Measurements from ENCODE around the gene UNC13B.
"Not testable (repeated sequence)": the region's sequence is repeated elsewhere in the genome, so short reads cannot be mapped to it uniquely, and the experiment has no call there.

The UNC13B gene

GRCh38 chr9:35161713-35162604 is at the start of gene UNC13B:
Gene UNC13B, plus strand, starts transcription at chr9:35162009. Its CDS starts 275 bp downstream, at chr9:35162284.
- DNase-seq = peak; percentile 81

DNA sequence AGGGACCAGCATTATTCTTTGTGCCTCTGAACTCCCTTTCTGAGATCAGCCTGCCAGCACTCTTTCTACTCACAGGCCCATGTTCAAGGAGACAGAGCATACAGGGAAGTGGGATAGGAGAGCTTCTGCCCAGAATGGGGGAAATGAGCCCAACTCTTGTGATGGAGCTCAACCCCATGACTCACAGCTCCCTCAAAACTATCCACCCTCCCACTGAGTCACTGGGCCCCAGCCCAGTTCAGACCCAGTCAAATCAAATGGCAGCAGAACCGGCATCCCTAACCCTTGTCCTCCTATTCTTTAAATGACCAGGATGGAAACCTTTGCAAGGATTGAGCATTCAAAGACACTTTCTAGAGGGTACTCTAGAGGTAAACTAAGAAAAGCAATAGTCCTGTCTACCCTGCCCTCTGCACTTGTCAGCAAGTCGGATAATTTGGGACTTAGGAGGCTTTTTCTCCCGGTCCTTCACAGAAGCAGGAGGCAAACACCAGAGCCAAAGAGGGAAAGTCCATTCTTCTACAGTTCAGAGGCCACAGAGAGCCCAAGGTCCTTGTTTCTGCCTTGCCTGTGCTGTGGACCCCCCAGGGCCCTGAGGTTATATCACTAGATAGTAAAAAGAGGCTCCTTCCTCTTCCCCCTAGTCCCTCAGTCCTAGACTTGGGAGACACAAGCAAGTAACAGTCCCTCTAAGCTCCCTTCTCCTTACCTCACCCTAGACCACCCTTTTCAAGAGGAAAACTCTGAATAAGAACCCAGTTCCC is 49.4 kb upstream of the UNC13B start:
- DNase-seq = no peak

DNA sequence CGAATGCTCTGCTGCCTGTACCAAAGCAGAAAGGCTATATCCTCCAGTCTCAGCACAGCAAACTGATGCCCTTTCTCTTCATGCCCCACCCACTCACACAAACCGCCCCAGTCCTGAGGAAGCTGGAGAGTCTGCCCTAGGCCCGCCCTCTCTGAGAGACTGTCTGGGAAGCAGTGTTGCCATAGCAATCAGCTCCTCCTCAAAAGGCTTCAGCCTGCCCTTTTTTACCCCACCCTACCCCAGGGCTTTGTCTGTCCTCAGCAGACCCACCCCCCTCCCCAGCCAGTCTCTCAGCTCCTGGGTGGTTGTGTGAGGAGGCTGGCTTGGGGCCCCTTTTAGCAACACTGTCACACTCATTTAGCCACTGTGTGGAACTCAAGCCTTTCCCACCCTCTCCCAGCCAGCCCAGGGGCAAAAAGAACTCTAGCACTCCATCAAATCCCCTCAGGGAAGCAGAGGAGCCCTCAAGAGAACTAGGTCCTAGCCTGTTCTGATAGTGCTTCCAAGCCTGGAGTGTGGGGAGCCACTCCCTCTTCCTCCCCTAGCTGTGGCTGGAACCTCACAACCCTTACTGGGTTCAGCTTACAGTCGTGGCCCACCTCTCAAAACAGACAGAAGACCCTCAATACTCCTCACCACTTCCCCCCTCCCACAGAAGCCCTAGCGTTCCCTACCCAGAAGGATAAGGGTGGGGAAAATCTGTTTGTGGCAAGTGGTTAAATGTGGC is 47.5 kb upstream of the UNC13B start:
- DNase-seq = peak; percentile 40

DNA sequence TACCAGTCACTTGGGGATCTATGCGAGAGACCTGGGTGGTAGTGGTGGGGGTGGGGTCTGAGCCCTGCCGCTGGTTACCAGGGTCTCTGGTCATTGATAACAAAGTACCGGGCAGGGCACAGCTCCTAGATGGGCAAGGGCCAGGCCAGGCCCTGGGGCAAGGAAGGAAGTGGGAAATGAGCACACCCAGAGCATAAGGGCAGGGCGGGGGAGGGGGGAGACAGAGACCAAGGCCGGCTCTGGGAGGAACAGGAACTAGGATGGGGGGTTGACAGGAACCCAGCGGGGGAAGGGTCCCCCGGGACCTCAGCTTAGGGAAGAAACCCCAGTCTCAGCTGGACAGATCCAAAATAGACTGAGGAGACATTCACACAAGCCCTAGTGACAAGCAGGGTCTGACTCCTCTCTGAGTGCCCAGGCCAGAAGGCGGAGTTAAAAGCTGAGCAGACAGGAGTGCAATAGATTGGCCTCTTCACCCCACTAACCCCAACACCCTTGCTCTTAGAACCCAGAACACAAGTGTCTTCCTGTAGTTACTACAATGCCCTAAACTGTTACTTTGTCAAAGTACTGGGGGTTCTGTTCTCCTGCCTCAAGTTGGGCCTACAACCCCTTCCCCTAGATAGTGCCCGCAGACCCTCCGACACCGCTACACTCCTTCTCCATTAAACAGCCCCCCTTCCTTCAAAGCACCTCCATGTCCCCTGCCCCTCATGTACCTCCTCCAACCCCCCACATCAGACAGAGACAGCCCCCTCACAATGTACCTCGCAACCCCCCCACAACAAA is 46.8 kb upstream of the UNC13B start:
- DNase-seq = no peak

GRCh38 chr9:35115680-35116538 is 45.9 kb upstream of the UNC13B start, which contains the start of gene ATOSB:
Gene ATOSB, minus strand, starts transcription at chr9:35115862. Its CDS starts 7,588 bp downstream, at chr9:35108274.
- peak; percentile 86 for DNase-seq

- DNase-seq = no peak
These were observed 45.3 kb upstream of the UNC13B start for GRCh38 chr9:35116539-35116897.

GRCh38 chr9:35116898-35117551 is 44.8 kb upstream of the UNC13B start:
- DNase-seq = peak; percentile 74

DNA sequence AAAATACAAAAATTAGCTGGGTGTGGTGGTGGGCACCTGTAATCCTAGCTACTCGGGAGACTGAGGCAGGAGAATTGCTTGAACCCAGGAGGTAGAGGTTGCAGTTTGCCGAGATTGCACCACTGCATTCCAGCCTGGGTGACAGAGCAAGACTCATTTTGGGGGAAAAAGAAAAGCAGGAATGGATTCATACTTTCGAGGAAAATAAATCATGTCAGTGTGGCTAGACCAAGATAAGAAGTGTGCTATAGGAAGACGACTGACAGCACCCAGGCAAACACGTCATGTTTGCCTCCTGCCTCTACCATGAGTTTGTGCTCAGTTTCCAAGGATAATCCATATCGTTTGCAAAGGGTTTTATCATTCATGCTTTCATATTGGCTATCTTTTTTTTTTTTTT is 26.9 kb upstream of the UNC13B start:
- DNase-seq = no peak

DNA sequence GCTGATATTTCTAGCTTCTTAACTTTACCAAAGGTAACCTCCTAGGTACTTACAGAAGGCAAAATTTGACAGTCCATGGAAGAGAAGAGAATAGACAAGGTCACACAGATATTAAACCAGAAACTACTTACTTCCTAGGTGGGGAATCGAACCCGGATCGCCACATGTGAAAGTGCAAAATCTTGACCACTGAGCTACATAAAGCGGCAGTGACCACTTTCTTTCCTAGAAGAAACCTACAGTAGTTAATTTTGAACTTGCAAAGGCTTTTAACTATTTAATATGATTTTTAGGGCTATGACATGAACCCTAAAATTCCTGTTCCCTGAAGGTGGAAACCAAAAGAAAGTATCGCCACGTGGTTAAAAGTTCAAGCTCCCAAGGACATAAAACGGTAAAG is 25.8 kb upstream of the UNC13B start:
- DNase-seq = no peak

DNA sequence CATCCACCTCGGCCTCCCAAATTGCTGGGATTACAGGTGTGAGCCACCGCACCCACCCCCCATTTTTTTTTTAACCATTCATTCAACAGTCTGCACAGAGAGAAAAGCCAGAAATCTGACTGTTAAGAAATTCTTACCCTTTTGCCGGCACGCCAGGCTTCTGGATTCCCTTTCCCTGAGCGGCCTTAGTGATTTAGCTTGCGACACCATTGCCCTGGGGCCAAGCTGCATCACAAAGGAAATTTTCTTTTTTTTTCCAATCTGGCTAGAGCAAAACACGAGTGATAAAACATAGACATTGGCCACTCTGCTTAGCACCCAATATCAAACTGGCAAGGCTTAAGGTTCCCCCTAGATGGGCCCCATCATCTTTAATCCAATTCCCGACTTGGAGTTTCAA is 24.9 kb upstream of the UNC13B start:
- no peak for DNase-seq

- DNase-seq = no peak
These were observed 21.7 kb upstream of the UNC13B start for GRCh38 chr9:35140093-35140492.

DNA sequence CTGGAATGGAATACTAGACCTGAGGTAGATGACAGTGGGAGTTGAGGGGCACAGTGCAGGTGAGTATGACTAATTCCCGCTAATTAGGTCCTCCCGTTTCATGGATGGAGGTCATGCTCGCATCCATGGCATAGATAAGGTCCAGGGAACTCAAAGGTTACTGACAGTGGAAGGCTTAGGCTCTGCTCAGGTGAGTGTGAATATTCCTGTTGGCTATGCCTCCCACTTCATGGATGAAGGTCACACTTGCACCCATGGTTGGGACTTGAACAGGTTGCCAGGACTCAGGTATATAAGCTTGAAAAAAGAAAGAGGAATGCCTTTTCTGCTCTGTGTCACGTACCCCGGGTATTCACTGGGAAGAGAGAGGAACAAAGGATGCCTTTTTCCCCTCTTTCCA is 19.8 kb upstream of the UNC13B start:
- no peak for DNase-seq

GRCh38 chr9:35147941-35148563 is 13.8 kb upstream of the UNC13B start:
- not testable (repeated sequence) for DNase-seq

DNA sequence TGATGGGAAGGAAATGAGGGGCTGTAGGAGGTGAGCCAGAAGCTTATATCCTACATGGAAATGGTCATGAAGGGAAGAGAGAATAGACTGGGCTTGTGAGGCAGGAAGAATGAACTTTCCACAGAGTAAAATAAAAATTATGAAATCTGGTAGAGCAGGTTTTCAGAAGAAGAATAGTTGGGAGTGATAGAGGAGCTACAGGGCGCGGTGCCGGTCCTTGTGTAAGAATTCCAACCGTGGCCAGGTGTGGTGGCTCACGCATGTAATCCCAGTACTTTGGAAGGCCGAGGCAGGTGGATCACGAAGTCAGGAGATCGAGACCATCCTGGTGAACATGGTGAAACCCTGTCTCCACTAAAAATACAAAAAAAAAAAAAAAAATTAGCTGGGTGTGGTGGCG is 8.9 kb upstream of the UNC13B start:
- DNase-seq = no peak

- DNase-seq = no peak
These were observed 5.0 kb upstream of the UNC13B start for GRCh38 chr9:35156781-35157180.

DNA sequence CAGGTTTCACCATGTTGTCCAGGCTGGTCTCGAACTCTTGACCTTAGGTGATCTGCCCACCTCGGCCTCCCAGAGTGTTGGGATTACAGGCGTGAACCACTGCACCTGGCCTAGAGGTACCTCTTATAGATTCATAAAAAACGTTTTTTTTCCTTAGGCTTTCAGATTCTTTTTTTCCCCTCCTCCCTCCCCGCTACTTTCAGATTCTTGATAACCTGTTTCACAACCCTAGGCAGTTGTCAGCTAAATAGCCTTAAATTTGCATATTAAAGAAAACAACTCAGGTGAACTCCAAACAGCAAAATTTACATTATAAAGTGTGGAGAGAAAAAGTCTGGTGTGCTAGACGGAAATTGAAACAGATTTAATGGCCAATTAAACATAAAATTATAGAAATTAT is 4.0 kb upstream of the UNC13B start:
- not testable (repeated sequence) for DNase-seq

GRCh38 chr9:35158501-35159280 is 3.1 kb upstream of the UNC13B start:
- DNase-seq = no peak

GRCh38 chr9:35162605-35163315 is 951 bp downstream of the UNC13B start:
- DNase-seq = no peak

DNA sequence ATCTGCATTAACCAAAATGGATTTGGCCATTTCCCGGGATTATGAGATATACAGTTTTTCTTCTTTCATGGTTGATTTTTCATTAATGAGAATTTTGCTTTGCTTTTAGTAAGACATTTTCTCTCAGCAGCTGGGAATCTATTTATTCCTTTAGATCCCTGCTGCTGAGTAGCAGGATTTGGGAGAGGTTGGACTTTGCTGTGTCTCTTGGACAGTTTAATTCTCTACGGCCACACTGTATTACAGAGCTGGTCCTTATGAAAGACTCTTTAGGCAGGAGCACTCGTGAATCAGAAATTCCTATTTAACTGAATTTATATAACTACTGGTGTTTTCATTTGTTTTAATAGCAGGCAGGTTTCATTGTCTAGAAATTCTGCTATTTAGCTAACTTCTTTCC is 1.6 kb downstream of the UNC13B start:
- no peak for DNase-seq
